ENCODE results near the gene GALNTL6.

GALNTL6 gene

GRCh38 chr4:171889681-171890080 is 76.5 kb downstream of the GALNTL6 start:
- DNase-seq: no peak

- DNase-seq: no peak
Measured at GRCh38 chr4:171891038-171891437, 77.8 kb downstream of the GALNTL6 start.

DNA sequence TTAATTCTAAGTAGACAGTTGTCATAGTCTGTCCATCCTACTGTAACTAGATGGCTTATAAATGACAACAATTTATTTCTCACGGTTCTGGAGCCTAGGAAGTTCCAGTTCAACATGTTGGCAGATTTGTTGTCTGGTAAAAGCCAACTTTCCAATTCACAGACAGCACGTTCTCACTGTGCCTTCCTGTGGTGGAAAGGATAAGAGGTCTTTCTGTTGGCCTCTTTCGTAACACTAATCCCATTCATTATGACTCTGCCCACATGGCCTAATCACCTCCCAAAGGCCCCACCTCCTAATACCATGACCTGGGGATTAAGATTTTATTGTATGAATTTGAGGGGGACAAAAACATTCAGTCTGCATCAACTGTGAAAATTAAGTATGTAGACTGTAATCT is 83.2 kb downstream of the GALNTL6 start:
- no peak for DNase-seq

- DNase-seq: no peak
Measured at GRCh38 chr4:171919314-171919713, 106.1 kb downstream of the GALNTL6 start.

GRCh38 chr4:171920901-171921300 is 107.7 kb downstream of the GALNTL6 start:
- DNase-seq: no peak

GRCh38 chr4:171924746-171925376 is 111.7 kb downstream of the GALNTL6 start:
- no peak for DNase-seq

- DNase-seq: no peak
Measured at GRCh38 chr4:171928336-171928735, 115.1 kb downstream of the GALNTL6 start.

- DNase-seq: no peak
Measured at GRCh38 chr4:171929477-171929876, 116.3 kb downstream of the GALNTL6 start.

- DNase-seq: no peak
Measured at GRCh38 chr4:171929907-171930306, 116.7 kb downstream of the GALNTL6 start.

DNA sequence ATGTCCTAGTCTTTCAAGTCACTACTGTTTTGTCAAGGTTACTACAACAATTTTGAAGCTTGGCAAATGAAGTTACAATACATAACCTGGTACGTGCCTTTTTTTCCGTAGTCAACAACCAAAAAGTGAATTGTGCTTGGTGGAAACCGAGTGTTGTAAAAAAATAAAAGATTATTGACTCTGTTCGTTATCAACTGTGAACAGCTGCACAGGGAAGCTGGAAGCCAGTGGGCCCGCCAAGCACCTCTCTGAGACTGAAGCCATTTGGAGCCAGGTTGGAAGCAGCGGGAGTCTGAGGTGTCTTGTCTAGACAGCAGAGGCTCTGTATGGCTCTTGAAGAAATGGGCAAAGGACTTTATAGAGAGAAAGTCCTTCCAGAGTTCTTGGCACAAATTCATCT is 119.0 kb downstream of the GALNTL6 start:
- DNase-seq: no peak

- DNase-seq: no peak
Measured at GRCh38 chr4:171940656-171941055, 127.5 kb downstream of the GALNTL6 start.

DNA sequence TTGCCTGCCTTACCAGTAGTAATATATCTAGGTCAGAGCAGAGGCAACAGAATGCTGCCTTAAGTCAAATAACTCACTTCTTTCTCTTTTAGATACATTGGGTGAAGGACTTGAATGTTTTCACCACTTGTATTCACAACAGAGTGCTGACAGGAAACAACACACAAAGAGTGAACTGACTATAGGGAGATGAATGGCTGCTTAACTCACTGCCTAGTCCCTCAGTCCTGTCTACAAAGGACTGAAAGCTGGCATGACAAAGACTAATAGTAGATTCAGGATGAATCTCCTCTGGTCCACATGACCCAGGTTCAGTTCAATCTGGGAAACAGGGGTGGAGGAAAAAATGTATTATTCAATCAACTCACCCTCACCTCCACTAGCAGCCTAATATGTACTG is 134.2 kb downstream of the GALNTL6 start:
- no peak for DNase-seq

DNA sequence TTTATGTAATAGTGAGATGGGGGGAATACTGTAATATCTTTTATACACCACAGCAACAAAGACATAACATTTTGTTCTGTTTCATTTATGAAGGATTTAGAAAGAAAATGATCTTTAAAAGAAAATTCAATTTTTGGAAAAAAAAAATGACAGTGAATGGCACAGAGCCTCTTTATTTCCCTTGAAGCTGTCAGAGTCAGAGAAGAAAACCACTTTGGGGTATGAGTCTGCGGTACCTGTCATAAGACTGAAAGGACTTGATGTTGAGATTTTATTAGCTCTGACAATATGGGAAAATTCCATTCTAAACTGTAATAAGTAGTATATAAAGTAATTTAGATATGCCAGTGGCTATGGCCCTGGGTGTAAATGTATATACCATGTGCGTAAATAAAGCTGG is 134.8 kb downstream of the GALNTL6 start:
- no peak for DNase-seq

- no peak for DNase-seq
Measured at GRCh38 chr4:171954650-171955049, 141.4 kb downstream of the GALNTL6 start.

DNA sequence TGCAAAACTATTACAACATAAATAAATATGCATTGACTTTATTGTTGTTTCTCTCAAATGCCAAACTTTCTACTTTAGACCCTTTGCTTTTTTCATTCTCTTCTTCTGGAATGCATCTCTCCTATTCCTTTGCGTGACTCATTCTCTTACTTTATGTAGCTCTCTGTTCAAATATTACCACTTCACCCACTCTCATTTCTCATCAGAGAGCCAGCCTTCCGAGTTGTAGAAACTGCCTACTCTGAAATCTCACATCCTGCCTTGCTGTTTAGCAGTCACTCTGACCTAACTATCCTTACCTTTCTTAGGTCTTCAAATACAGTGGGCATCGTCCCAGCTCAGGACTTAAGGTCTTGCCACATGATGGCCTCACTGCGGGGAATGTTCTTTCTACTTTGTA is 143.5 kb downstream of the GALNTL6 start:
- no peak for DNase-seq

DNA sequence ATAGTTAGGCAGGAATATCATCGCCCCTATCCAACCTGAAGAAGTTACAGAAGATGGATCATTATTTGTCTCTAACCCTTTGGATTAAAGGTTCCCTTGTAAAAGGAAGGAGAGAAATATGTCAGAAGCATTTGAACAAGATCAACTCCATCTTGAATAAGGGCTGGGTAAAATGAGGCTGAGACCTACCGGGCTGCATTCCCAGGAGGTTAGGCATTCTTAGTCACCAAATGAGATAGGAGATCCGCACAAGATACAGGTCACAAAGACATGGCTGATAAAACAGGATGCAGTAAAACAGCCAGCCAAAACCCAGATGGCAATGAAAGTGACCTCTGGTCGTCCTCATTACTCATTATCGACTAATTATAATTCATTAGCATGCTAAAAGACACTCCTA is 148.9 kb downstream of the GALNTL6 start:
- DNase-seq: no peak

DNA sequence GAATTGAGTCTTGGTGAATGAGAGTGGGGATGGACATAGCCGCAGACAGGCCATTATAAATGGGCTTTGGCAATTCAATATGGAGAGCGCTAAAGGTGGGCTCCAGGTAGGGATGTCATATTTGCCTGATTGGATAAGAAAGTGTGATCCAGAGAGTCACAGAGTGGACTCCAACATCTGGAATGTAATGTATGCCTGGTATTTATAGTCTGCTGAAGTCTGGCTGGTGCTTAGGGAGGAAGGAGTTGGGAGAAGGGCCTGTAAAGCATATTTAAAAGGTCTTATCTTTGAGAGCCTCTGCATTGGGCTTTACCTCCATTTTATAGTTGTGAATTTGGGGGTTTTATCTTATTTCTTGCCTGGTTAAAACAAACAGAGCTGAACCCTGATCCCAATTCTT is 153.2 kb downstream of the GALNTL6 start:
- no peak for DNase-seq

- no peak for DNase-seq
Measured at GRCh38 chr4:171978216-171978615, 165.0 kb downstream of the GALNTL6 start.

DNA sequence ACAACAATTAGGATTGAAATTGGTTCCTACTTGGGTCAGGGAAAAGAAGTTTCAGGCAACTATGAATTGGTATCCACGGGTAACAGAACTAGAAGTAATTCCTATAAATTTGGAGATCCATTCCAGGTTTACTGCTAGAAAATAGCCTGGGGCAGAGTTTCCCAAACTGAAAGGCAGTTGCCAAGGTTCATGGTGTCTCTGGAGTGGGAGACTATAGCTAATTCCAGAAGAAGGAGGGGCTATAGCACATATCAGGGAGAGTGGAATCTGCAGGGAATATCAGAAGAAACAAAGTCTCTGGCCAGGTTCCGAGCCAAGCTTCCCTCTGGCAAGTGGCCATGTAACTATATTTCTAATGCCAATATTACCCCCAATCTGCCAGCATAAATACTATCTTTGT is 166.3 kb downstream of the GALNTL6 start:
- no peak for DNase-seq

- no peak for DNase-seq
Measured at GRCh38 chr4:171981185-171981584, 168.0 kb downstream of the GALNTL6 start.

DNA sequence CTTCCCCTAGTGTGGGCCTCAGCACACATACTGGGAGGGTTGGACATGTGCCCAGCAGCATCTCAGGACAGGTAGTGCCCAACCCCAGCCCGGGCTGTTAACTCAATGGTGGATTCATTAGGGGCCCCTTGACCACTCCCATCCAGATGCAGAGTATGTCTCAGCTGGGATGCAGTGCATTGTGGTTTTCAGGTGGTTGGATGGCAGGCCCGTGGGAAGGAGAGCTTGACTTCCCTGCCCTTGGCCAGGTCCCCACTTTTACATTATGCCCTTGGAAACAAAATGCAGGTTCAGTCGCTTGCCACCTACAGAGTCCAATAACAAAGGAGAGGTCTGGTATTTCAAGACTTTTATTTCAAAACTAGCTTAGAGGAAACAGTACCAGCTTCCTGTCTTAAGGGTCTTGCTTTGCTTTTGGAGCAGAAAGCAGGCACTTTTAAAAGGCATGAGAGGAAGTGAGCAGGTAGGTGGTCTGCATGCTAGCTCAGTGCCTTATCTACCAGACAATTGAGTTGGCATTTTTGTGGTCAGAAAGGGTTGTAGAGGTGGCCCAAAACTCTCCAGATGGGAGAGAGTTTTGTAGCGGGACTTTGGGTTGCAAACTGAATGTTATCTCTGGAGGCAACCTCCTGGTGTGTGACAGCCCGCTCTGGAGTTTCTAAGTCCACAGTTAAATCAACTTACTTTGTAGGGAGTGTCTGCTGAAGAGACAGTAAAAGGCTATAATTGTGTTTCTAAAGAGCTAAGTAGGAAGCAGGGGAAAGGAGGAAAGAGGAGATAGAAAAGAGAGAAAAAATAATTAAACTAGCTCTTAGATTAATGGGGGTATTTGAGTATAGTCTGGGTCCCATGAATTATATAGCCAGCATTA is 171.0 kb downstream of the GALNTL6 start:
- DNase-seq: no peak

- DNase-seq: no peak
Measured at GRCh38 chr4:171985129-171985528, 171.9 kb downstream of the GALNTL6 start.

- no peak for DNase-seq
Measured at GRCh38 chr4:171993247-171993646, 180.0 kb downstream of the GALNTL6 start.

DNA sequence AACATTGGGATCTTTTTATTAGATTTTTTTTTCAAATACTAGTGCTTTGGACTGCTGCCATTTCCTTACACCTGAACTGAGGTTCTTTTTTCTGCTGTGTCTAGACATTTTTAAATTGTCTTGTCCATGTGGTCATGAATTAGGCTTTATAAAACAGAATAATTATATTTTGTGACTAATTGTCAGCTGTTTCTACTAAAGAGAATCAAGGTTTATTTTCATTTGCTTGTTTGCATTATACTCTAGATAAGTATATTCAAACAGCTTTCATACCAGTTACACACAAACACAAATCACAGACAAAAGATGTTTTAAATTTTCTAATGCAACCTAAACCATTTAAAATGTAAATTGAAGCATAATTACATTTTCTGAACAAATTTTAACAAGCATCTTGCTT is 194.7 kb downstream of the GALNTL6 start:
- no peak for DNase-seq

Data from activated T-cell treated with anti-CD3 and anti-CD28 coated beads, Interleukin-2, amount 50 U/mL, for 48 hours (primary cell).